ENCODE results near the gene AVL9. TPM values are rescaled to one million over a fixed set of nuclear protein-coding genes. Genes with fewer than 3 reads are reported as not detected.
A peak's percentile ranks its signal among the peaks of the same experiment; 100 is the strongest.
"Not testable (repeated sequence)": the region's sequence is repeated elsewhere in the genome, so short reads cannot be mapped to it uniquely, and the experiment has no call there.

Gene AVL9
- total RNA-seq, 1 donor from 2014 or later, result 46.8 TPM

DNA sequence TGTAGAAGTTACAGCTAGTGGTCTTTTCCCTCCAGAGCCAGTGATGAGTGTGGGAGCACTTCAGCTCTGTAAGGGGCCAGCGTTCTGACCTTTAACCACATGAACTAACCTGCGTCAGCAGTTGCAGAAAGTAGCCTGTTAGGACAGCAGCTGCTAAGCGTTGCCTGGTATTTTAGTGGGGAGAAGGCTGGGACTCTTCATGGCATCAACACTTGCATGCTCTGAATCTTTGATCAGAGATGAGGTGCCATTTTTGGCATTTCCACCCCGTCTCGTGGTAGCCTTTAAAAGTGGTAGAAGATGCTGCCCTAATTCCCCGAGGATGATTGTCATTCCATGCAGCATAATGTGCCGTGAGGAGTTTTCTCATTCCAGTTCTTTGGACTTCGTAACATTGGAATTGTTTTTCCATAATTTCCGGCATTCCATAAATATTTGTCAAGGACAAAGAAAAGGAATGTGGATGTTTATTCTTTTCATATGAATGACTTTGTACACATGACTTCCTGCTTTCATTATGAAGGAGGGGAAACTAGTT lies 92.2 kb downstream of the AVL9 start:
- Mint-ChIP-seq H3K27ac (ENCODE audit: unreplicated experiment) (peak overlapping the region; percentile 11), H3K27me3 (ENCODE audit: unreplicated experiment) (peaks cover 8% of the 10 kb centered on the region), H3K4me3 (ENCODE audit: unreplicated experiment) (no peak overlapping the region), H3K4me1 (ENCODE audit: low read depth, unreplicated experiment) (peaks cover 36% of the 10 kb centered on the region), H3K36me3 (ENCODE audit: unreplicated experiment) (no peaks in the 10 kb centered on the region), H3K9me3 (ENCODE audit: unreplicated experiment) (peaks cover 15% of the 10 kb centered on the region)
- no peak for TF ChIP-seq CTCF (IDR thresholded peaks at IDR 0.05; ENCODE audit: partially characterized antibody, unreplicated experiment)
- DNase-seq, result no peak

DNA sequence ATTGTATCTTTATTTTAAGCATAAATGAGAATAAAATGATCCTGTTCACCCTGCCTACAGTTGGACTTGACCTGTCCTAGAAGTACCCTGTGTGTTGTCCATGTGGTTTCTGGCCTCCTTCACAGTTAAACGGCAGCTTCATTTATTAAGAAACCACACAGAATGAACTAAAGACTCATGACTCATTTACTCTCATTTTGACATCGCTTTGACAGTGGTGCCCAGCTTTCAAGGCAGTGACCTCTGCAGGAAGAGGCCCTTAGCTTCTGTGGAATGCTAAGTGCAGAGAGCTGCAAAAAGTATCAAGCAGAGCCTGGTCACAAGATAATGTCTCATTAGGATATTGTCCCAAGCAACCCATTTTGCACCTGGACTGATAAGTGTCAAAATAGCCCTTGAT lies 93.4 kb downstream of the AVL9 start:
- peaks cover 13% of the 10 kb centered on the region for H3K9me3 Mint-ChIP-seq (ENCODE audit: unreplicated experiment)
- H3K4me1 Mint-ChIP-seq (ENCODE audit: low read depth, unreplicated experiment), result peaks cover 31% of the 10 kb centered on the region
- TF ChIP-seq CTCF (IDR thresholded peaks at IDR 0.05; ENCODE audit: partially characterized antibody, unreplicated experiment), result no peak
- DNase-seq, result no peak
- H3K27ac Mint-ChIP-seq (ENCODE audit: unreplicated experiment), result no peak overlapping the region
- no peak overlapping the region for H3K4me3 Mint-ChIP-seq (ENCODE audit: unreplicated experiment)
- no peaks in the 10 kb centered on the region for H3K36me3 Mint-ChIP-seq (ENCODE audit: unreplicated experiment)
- peaks cover 7% of the 10 kb centered on the region for H3K27me3 Mint-ChIP-seq (ENCODE audit: unreplicated experiment)

DNA sequence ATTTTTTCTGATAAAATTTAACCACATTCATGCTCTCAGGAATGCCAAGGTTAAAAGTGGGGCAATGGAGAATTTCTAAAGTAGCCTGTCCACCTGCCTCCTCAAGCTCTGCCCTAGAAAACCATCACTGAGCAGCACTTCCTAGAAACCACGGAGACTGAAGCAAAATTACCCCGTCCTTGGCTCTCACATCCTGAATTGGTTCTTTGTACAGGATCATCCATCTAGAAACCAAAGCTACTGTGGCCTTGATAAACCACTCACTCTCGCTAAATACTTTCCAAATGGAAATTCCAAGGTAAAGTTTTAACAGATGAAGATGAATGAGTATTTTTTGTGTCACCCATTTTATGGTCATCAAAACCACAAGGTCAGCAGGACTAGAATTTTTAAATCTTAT lies 96.6 kb downstream of the AVL9 start:
- no peak for DNase-seq
- TF ChIP-seq CTCF (IDR thresholded peaks at IDR 0.05; ENCODE audit: partially characterized antibody, unreplicated experiment), result no peak
- H3K27me3 Mint-ChIP-seq (ENCODE audit: unreplicated experiment), result peaks cover 4% of the 10 kb centered on the region
- no peaks in the 10 kb centered on the region for H3K36me3 Mint-ChIP-seq (ENCODE audit: unreplicated experiment)
- no peak overlapping the region for H3K4me3 Mint-ChIP-seq (ENCODE audit: unreplicated experiment)
- peaks cover 9% of the 10 kb centered on the region for H3K4me1 Mint-ChIP-seq (ENCODE audit: low read depth, unreplicated experiment)
- peaks cover 9% of the 10 kb centered on the region for H3K9me3 Mint-ChIP-seq (ENCODE audit: unreplicated experiment)
- no peak overlapping the region for H3K27ac Mint-ChIP-seq (ENCODE audit: unreplicated experiment)

DNA sequence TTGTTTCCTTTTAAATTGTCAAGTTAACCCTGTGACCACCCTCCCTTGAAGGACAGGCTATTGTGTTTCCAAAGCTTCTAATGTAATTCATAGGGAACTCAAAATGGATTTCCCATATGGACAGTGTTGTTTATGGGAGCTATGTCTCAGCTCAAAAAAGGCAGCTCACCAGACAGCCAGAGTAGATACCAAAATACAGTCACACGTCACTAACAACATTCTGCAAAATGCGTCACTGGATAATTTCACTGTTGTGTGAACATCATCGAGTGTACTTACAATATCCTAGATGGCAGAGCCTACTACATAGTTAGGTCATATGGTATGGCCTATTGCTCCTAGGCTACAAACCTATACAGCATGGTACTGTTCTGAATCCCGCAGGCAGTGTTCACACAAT lies 97.4 kb downstream of the AVL9 start:
- Mint-ChIP-seq H3K27me3 (ENCODE audit: unreplicated experiment) (peaks cover 4% of the 10 kb centered on the region), H3K4me3 (ENCODE audit: unreplicated experiment) (no peak overlapping the region), H3K36me3 (ENCODE audit: unreplicated experiment) (peaks cover 2% of the 10 kb centered on the region), H3K4me1 (ENCODE audit: low read depth, unreplicated experiment) (peaks cover 4% of the 10 kb centered on the region), H3K27ac (ENCODE audit: unreplicated experiment) (no peak overlapping the region), H3K9me3 (ENCODE audit: unreplicated experiment) (peaks cover 11% of the 10 kb centered on the region)
- TF ChIP-seq CTCF (IDR thresholded peaks at IDR 0.05; ENCODE audit: partially characterized antibody, unreplicated experiment), result no peak
- no peak for DNase-seq

DNA sequence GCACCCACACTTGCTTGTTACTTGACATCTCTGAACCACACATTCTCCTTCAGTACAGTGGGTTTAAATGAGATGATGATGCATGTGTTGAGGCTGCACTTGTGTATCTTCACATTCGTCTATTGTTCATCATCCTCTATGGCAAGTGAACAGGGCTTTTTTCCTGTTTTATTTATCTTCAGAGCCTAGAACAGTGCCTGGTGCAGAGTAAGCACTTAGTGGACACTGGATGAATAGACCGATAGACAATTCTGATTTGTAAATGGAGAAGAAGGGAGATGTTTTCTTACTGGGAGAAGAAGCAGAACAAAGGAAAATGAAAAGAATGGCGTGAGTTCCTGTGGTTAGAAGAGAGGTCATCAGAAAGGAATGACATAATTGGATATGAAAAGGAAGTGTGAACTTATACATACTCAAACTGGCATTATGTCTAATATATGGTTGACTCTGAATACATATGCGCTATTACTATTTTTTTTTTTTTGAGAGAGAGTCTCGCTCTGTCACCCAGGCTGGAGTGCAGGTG lies 99.7 kb downstream of the AVL9 start:
- no peak for TF ChIP-seq CTCF (IDR thresholded peaks at IDR 0.05; ENCODE audit: partially characterized antibody, unreplicated experiment)
- peaks cover 1% of the 10 kb centered on the region for H3K27me3 Mint-ChIP-seq (ENCODE audit: unreplicated experiment)
- no peak for DNase-seq
- peaks cover 9% of the 10 kb centered on the region for H3K36me3 Mint-ChIP-seq (ENCODE audit: unreplicated experiment)
- H3K9me3 Mint-ChIP-seq (ENCODE audit: unreplicated experiment), result peaks cover 8% of the 10 kb centered on the region
- peaks cover 4% of the 10 kb centered on the region for H3K4me1 Mint-ChIP-seq (ENCODE audit: low read depth, unreplicated experiment)
- no peak overlapping the region for H3K27ac Mint-ChIP-seq (ENCODE audit: unreplicated experiment)
- no peak overlapping the region for H3K4me3 Mint-ChIP-seq (ENCODE audit: unreplicated experiment)

DNA sequence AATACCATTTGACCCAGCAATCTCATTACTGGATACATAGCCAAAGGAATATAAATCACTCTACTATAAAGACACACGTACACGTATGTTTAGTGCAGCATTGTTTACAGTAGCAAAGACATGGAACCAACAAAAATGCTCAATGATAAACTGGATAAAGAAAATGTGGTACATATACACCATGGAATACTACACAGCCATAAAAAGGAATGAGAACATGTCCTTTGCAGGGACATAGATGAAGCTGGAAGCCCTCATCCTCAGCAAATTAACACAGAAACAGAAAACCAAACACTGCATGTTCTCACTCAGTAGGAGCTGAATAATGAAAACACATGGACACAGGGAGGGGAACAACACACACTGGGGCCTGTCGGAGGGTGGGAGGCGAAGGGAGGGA lies 105.9 kb downstream of the AVL9 start:
- Mint-ChIP-seq H3K36me3 (ENCODE audit: unreplicated experiment) (peaks cover 19% of the 10 kb centered on the region), H3K9me3 (ENCODE audit: unreplicated experiment) (peaks cover 12% of the 10 kb centered on the region)
- H3K4me3 Mint-ChIP-seq (ENCODE audit: unreplicated experiment); DNase-seq; H3K27me3 Mint-ChIP-seq (ENCODE audit: unreplicated experiment); H3K27ac Mint-ChIP-seq (ENCODE audit: unreplicated experiment); H3K4me1 Mint-ChIP-seq (ENCODE audit: low read depth, unreplicated experiment): not testable (repeated sequence)

Measured in glutamatergic neuron (in vitro differentiated cells).